Ammon's horn (tissue), 1 donor: ENCODE measurements around the gene CDCA4.
"Not testable (repeated sequence)": the region's sequence is repeated elsewhere in the genome, so short reads cannot be mapped to it uniquely, and the experiment has no call there.

Experiments used
- DNase-seq: peaks from one replicate; pipeline ENCODE4 v3.0.0-alpha.2; 2016; ENCODE audit warnings: low spot score

Gene CDCA4

DNA sequence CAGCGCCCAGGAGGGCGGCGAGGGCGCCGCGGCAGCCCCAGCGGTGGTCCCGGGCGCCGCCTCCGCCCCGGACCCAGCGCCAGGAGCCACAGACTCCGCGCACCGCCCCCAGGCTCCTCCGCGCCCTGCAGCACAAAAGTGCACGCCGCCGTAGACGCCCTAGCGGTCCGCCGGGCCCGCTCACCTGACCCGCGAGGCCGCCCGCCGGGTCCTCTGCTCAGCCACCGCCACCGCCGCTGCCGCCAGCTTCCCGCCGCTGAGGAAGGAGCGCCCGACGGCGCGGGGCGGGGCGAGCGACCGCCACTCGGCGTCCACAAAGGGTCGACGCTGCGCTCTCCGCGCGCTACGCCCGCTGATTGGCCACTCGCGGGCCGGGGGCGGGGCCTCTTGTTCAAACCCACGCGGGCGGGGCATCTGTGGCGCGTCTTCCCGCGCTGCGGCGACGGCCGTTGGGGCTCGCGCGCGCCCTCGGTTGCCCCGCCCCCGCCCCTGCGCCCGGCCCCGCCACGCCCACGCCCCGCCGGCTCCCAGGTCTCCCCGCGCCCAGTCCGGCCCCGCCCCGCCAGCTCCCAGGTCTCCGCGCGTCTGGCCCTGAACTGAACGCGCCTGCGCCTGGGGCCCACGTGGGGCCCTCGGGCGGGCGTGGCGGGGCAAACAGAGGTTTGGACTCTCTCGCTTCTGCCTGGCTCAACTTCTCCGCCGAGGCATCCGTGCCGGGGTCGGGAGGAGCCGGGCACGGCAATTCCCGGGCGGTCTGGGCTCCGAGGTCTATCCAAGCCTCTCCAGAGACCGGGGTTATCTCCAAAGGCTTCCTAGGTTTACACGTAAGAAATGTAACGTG lies at the start of gene CDCA4:
CDCA4 (minus strand) TSS at position 269 of the 841 bp plus-strand sequence. CDS start 9,154 bp downstream, outside the sequence.
- DNase-seq: peak; percentile 97

DNA sequence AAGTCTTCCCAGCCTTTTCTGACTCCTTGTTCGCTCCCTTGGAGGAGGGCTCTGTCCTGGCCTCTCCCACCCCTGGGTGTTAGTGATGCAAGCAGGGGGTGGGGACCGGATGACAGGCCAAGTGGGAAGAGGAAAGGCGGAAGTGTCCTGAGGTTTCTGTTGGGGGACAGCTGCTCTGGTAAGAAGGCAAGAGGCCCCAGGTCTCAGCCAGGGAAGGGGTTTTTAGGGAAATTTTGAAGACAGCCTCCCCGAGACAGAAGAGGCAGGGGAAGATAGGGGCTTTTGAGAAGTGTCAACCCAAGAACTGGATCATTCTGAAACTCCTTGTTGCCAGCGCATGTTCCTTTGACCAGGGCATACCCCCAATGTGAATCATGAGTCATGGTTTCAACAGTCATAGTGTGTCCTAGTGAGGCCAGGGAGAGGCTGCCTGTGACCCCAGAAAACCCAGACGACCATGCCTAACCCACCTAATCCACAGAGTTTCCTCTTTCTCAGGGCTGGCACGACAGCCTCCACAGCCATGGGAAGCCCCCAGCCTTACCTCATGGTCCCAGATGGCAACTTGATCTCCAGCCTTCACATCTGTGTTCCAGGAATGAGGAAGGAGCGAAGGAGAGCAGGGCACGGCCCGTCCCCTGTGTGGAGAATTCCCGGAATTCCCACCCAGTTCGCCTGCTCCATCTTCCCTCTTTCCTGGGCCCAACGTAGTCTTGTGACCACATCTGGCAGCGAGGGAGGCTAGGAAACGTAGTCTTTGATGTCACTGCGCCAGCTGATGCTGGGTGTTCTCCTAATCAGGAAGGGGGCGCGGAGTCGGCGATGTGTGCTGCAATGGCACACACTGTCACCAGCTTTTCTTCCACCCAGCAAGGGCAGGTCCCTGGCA lies 49.2 kb upstream of the CDCA4 start:
- DNase-seq: peak; percentile 60

DNA sequence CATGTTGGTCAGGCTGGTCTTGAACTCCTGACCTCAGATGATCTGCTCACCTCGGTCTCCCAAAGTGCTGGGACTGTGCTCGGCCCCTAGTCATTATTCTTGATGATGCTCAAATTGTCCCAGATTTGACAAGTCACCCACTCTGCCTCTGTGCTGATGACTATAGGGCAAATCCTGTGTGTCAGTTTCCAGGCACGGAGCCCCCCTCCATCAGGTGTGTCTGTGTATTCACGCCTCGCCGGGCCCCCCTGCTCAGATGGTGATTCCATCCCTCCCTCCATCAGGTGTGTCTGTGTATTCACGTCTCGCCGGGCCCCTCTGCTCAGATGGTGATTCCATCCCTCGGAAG lies 48.6 kb upstream of the CDCA4 start:
- DNase-seq: no peak

DNA sequence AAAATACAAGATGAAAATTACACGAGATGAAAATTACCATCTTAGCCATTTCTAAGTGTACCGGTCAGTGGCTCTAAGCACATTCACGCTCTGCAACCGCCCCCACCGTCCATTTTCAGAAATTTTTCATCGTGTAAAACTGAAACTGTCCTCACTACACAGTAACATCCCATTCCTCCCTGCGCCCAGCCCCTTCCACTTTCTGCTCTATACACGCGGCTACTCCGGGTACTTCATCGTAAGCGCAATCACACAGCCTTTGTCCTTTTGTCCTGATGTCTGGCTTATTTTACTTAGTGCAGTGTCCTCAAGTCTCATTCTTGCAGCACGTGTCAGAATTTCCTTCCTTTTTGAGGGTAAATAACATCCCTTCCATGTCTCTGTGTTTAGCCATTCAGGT lies 47.9 kb upstream of the CDCA4 start:
- DNase-seq: no peak

DNA sequence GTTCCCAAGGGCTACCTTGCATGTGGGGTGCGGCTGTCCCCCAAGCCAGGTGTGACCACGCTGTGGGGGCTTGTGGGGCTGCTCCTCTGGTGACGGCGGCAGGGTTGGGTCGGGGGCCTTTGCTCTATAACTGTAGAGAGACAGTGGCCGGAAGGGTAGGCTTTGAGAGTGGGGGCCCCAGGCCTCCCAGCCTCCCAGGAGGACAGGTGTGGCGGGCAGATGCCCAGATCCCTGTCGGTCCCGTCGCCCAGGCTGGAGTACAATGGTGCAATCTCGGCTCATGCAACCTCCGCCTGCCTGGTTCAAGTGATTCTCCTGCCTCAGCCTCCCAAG lies 47.1 kb upstream of the CDCA4 start:
- DNase-seq: no peak

DNA sequence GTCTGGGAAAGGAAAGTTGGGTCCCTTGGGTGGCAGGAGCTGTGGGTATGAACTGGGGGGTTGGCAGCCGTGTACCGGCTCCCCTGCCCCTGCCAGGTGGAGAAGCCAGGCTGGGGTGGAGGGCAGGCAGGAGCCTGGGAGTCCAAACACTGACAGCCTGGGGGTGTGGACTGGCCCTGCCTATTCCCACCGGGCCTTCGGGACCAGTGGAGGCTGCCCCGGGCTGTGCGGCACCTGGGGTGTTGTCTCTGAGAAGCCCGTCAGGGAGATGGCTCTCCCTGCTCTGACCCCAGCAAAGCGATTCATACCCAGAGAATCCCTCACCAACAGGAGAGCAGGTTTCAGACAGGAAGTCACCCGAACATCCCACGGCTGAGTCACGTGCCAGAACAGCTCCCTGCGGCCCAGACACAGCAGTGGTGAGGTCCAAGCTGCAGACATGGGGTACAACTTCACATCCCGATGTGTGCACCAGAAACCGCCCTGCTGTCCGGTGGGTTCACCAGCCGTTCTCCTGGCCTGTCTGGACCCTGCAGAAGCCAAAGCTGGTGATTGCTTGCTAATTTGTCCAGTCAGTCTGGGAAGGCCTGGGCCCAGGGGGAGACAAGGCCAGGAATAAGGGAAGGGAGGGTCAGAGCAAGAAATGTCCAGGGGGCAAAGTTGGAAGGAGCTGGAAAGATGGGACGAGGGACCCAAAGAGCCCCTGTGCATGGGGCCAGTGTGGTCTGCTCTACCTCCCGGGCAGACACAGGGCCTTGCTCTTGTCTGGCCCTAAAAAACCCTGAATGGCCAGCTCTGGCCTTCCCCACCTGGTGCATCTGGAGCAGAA lies 46.5 kb upstream of the CDCA4 start:
- no peak for DNase-seq

DNA sequence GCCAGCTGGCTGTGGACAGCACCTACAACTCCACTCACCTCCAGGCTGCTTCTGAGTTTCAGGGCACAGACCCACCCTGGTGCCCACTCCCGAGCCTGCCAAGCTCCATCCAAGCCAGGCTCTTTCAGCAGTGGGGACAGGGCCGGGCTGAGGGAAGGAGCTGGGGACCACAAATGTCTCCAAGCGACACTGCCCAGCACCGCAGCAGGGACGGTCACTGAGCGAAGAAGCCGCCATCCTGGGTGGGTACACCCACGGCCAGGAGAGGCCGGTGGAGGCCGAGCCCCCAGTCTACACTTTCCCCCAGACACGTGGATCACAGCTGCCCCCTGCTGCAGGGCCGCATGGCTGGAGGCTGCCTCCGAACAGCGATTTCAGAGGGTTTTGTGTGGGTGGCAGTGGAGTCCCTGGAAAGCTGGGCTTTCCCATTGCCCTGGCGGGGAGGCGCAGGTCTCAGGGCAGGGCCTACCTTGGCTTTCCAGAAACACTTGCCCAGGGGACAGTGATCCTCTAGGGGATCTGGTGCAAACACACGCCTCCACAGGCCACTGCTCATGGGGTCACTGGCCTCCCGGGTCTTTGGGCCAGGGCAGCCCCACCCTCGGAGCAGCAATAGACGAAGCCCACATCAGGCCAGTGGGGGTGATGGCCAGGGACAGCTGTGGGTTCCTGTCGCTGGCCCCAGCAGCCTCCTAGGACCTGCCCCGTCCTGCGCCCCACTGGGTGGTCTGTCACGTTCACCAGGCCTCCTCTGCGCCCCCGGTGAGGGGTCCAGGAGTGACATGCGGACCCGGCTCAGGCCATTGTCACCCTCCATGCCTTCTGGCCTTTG lies 45.6 kb upstream of the CDCA4 start:
- no peak for DNase-seq

DNA sequence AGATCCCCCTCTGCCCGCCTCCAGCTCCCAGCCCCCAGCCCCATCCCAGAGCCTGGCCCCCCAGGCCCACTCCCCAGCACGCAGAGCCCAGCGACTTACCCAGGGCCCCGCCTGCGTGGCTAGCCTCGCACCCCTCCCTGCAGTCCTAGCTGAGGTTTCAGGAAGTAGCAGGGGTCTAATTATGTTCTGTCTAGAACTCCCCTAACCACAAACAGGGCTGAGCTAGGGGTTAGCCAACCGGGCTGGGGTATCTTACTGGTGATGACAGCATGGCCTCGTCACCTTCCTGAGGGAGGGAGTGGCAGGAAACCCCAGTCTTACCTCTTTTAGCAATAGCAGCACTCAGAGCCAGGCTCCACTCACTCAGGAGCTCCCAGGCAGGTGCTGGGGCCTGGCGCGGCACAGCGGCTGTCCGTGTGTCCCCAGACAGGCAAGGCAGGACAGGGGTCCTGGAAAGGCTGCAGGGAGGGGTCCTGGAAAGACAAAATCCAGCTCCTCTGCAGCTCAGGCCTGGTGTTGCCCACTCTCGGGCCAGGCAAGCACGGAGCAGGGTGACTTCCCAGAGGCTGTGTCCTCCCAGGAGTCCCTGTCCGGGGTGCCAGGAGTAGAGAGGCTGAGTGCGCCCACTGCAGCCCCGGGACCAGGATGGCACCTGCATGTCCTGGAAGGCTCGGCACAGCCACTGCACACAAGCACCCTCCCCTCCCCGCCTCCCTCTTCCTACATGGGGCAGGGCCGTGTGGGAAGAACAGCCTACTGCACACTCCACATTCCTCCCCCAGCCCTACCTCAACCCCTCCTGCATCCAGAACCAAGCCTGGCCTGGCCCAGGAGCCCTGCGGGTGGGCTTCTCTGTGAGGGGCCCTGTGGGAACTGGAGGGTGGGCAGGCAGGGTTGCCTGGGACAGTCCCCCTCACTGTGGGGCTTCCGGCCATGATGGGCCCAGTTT lies 44.7 kb upstream of the CDCA4 start, which contains the start of gene GPR132:
GPR132 (minus strand) TSS at position 151 of the 949 bp plus-strand sequence. CDS start 10,010 bp downstream, outside the sequence.
- DNase-seq: peak; percentile 69

DNA sequence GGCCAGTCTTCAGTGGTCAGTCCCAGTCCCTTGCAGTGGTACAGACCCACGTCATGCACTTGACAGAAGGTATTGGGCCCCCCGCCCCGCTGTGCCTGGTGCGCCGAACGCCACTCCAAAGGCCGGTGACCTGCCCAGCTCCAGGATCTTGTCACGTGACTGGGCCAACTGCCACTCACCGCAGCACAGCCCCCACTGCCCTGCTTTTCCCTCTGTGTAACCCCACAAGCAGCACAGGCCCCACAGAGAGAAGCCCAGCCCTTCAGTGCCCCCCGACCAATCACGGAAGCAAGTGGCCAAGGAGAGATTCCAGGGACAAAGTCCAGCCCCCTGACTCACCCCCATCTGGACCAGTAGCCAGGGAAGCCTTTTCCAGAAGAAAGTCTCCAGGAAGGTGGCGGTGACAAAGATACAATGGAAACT lies 43.8 kb upstream of the CDCA4 start:
- peak; percentile 45 for DNase-seq

DNA sequence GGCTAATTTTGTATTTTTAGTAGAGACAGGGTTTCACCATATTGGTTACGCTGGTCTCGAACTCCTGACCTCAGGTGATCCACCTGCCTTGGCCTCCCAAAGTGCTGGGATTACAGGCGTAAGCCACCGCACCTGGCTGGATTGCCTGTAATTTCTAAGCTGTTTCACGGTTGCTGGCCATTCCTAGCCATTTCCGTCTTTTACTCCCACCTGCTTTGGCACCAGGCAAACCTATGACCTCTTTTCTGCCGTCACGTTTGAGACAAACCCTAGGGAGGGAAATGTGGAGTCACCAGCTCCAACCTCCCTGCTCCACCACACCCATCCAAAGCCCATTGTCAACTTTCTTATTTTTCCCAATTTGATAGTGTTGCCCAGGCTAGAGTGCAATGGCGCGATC lies 43.1 kb upstream of the CDCA4 start:
- no peak for DNase-seq

DNA sequence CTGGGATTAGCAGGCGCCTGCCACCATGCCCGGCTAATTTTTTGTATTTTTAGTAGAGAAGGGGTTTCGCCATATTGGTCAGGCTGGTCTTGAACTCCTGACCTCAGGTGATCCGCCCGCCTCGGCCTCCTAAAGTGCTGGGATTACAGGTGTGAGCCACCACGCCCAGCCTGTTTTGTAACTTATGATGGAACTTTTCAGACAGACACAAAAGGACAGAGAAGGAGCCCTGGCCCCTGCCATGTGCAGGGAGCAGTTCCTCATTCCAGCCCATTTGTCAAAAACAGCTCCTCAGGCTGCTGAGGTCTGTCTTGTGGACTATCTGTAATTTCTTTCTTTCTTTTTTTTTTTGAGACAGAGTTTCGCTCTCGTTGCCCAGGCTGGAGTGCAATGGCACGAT lies 42.6 kb upstream of the CDCA4 start:
- DNase-seq: not testable (repeated sequence)

DNA sequence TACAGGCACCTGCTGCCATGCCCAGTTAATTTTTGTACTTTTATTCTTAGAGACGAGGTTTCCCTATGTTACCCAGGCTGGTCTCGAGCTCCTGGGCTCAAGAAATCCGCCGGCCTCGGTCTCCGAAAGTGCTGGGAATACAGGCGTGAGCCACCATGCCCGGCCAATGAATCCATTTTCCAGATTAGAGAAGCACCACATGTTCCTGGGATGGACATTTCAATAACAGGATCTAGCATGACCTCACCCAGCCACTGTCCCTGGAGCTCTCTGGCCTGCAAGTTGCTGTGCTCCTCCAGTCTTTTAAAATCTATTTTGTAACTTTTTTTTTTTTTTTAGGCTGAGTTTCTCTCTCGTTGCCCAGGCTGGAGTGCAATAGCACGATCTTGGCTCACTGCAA lies 42.2 kb upstream of the CDCA4 start:
- no peak for DNase-seq

DNA sequence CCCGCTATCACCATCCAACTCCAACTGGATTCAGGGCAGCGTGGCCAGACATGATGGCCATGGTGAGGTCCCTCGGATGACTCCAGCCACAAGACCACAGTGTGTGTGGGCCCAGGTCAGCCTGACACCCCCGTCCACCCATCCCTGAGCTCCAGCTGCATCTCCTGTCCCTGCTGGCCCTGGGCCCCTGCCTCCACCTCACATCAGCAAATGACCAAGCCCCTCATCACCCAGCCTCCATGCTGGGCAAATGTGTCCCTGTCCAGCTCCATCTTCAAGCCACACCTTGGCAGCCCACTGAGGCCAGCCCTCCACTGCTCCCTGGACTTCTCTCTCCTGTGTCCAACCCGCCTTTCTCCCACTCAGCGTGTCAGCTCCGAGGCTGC lies 41.2 kb upstream of the CDCA4 start:
- no peak for DNase-seq

DNA sequence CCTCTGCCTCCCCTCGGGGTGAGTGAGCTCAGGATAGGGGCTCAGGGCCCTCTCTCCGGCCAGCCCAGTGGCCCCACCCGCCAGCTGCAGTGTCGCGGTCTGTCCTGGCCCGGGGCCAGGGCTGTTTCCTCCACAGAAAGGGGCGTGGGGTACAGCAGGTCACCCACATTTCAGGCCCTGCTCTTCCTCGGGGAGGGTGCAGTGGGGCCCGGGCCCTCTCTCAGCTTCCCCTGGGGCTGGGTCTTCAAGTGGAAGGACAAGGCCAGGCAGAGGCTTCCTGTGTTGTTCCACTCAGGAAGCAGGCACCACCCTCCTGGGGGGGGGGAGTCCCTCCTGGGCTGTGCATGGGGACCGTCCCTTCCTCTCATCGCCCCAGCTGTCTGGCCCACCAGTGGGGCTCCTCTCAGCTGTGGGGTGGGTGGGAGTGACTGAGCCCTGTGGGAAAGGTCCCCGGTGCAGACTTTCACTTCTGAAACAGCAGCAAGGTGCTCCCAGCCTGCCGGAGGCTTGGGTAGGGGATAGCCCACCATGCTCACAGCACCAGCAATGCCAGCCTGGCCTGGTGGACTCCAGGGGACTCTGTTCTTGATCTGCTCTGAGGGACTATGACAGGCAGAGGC lies 40.7 kb upstream of the CDCA4 start:
- no peak for DNase-seq

DNA sequence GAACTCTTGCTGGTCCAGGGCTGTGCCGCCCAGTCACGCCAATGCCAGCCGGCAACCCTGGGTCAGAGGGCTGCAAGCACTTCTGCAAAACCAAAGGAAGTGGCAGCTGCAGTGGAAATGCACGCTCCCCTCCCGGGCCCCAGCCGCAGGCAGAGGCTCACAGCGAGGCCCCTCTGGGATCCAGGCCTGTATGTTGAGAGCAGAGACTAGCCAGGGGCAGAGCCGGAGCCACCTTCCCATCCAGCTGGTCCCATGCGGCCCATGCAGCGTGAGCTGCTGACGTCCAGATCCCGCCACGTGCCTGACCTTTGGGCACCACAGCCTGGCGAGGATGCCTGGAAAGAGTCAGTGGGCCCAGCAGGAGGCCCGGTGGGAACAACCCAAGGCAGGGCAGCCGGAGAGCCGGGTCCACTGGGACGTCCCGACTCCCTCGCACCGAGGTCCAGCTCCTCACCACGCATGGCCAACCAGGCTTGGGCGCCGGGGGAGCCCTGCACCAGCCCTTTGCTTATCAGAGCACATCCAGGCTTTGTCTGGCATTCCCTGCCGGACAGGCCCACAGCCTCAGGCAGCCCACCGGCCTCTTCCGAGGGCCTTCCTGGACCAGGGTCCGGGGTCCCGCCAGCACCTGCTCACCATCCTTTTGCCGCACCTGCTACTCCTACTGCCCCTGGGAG lies 40.0 kb upstream of the CDCA4 start:
- peak; percentile 56 for DNase-seq

DNA sequence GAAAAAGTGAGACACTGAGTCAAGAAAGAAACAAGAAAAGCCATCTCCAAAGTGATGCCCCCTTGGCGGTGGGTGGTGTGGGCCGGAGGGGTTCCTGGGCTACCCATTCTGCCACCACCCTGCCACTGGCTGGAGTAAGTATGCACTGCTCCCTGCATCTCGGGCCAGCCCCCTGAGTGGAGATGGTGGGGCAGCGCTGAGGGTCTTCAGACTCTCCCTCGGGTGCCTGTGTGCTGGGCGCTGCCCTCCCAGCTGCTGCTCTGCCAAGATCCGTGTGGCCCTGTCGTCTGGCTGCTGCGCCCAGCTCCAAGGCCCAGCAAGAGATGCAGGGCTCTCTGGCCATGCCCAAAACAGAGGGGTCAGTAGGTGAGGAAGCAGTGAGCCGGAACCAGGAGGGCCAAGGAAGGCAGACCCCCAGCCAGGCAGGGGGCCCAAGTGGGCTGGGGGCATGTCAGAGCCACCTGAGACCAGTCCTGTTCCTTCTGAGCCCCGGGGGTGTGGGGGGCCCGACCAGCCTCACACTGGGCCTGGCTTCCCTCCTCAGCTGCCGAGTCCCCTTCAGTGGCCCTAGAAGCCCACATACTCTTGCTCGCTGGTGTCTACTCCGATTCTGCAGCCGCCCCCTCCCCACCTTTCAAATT lies 39.2 kb upstream of the CDCA4 start:
- no peak for DNase-seq

DNA sequence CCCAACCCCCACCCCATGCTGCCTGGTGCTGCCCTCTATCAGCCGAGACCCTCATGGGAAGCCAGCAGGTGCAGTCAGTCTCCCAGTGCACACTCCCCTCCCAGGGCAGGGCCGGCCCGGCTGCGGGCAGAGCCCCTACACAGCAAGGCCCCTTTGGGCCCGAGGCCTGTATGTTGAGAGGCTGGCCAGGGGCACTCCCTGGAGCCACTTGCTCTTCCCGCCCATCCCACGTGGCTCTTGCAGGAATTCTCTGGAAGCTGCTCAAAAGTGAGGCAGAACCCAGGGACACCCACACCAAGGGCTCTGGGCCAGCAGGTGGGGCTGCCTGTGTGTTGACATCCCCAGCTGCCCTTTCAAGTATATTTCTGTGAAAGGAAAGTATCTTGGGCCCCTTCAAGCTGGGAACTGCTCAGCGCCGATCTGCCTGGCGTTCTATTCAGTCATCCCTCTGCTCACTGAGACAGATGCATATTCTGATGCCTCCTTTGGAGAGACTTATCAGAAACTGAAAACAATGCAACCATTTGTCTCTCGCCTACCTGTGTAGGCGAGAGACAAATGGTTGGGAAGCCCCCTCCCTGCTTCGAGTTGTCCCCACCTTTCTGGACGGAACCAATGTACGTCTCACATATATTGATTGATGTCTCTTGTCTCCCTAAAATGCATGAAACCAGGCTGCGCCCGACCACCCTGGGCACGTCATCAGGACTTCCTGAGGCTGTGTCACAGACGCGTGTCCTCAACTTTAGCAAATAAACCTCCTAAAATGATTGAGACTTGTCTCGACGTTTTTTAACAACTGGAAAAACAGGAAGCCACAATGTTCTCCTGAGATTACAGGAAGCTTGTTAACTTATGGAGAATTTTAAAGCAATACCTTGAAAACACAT lies 38.4 kb upstream of the CDCA4 start:
- no peak for DNase-seq
